GM18907 (cell line): Measurements from ENCODE around the gene GTF2IRD1.
"Not testable (repeated sequence)": the region's sequence is repeated elsewhere in the genome, so short reads cannot be mapped to it uniquely, and the experiment has no call there.

ENCODE experiments used
- ATAC-seq: cut with Tn5 transposase; IDR thresholded peaks from one replicate; pipeline ENCODE4 v1.9.1; 2021; ENCODE audit warnings: mild to moderate bottlenecking, moderate library complexity; ENCODE audit not compliant: unreplicated experiment

GTF2IRD1 gene

GRCh38 chr7:74554178-74554577, 100.5 kb downstream of the GTF2IRD1 start:
- ATAC-seq = no peak

GRCh38 chr7:74560086-74560719, 106.5 kb downstream of the GTF2IRD1 start:
- no peak for ATAC-seq

GRCh38 chr7:74561898-74562613, 108.3 kb downstream of the GTF2IRD1 start:
- no peak for ATAC-seq

GRCh38 chr7:74563639-74564038, 109.9 kb downstream of the GTF2IRD1 start:
- ATAC-seq = not testable (repeated sequence)

GRCh38 chr7:74567318-74567668, 113.6 kb downstream of the GTF2IRD1 start:
- no peak for ATAC-seq

- no peak for ATAC-seq
These were observed 115.0 kb downstream of the GTF2IRD1 start for GRCh38 chr7:74568658-74569057.

- no peak for ATAC-seq
These were observed 115.9 kb downstream of the GTF2IRD1 start for GRCh38 chr7:74569501-74570075.

- no peak for ATAC-seq
These were observed 116.9 kb downstream of the GTF2IRD1 start for GRCh38 chr7:74570533-74571156.

- no peak for ATAC-seq
These were observed 118.7 kb downstream of the GTF2IRD1 start for GRCh38 chr7:74572301-74572979.

GRCh38 chr7:74573512-74573911, 119.8 kb downstream of the GTF2IRD1 start:
- no peak for ATAC-seq

GRCh38 chr7:74575083-74575784, 121.5 kb downstream of the GTF2IRD1 start:
- no peak for ATAC-seq

- no peak for ATAC-seq
These were observed 122.1 kb downstream of the GTF2IRD1 start for GRCh38 chr7:74575811-74576210.

GRCh38 chr7:74579800-74580685, 126.3 kb downstream of the GTF2IRD1 start:
- ATAC-seq = no peak

GRCh38 chr7:74581916-74582440, 128.3 kb downstream of the GTF2IRD1 start:
- ATAC-seq = no peak

- ATAC-seq = no peak
These were observed 128.8 kb downstream of the GTF2IRD1 start for GRCh38 chr7:74582447-74583039.

- no peak for ATAC-seq
These were observed 129.9 kb downstream of the GTF2IRD1 start for GRCh38 chr7:74583630-74584029.

GRCh38 chr7:74584160-74584954, 130.7 kb downstream of the GTF2IRD1 start:
- ATAC-seq = no peak

GRCh38 chr7:74585844-74586243, 132.1 kb downstream of the GTF2IRD1 start:
- no peak for ATAC-seq
